Astrocyte of the cerebellum (primary cell): ENCODE data around the gene CCDC171.

Experiments
- DNase-seq: peaks from one replicate; pipeline ENCODE4 v3.0.0-alpha.2; 2011; ENCODE audit warnings: low read depth
- H3K4me3 ChIP-seq: 2 replicates; pipeline ENCODE4 v1.5.1; 2011; ENCODE audit warnings: mild to moderate bottlenecking, low read depth, low read length, moderate library complexity
- in situ Hi-C: cut with HindIII; loops from 2 replicates; pipeline ENCODE4 v1.10.0; 2017; ENCODE audit warnings: low sequenced_read_pairs
- TF ChIP-seq, protein P1 (sequence below): IDR thresholded peaks from 2 replicates; pipeline ENCODE4 v1.5.1; 2012; ENCODE audit warnings: low read length, low read depth, moderate library complexity, mild to moderate bottlenecking; ENCODE audit errors: missing control alignments

The CCDC171 gene

DNA sequence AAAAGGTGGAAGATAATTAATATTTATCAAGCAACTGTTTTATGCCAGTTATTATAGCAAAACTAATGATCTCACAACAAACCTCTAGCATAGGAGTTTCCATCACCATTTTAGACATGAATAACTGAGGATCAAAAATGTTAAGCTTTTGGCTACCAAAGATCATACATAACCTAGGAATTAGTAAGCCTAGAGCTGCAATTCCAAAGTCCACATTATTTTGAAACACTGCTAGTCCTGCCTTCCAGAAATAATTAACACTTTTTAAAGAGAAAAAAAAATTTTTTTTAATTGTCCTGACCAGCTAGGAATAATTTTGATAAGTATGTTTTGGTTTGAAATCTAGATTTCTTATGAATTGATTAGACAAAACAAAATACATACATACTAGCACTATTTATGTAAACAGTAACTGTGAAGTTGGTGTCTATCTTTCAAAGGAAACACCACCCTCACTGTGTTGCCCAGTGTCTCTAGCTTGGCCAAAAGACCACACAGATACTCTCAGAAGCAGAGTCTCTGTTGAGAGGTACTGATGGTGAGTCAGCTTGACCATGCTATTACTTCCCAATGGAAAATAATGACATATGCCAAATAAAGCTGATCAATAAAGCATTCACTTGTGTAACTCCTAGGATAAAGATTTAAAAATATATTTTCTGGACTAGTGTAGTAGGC, 422.4 kb downstream of the CCDC171 start:
- TF ChIP-seq, protein P1, sequence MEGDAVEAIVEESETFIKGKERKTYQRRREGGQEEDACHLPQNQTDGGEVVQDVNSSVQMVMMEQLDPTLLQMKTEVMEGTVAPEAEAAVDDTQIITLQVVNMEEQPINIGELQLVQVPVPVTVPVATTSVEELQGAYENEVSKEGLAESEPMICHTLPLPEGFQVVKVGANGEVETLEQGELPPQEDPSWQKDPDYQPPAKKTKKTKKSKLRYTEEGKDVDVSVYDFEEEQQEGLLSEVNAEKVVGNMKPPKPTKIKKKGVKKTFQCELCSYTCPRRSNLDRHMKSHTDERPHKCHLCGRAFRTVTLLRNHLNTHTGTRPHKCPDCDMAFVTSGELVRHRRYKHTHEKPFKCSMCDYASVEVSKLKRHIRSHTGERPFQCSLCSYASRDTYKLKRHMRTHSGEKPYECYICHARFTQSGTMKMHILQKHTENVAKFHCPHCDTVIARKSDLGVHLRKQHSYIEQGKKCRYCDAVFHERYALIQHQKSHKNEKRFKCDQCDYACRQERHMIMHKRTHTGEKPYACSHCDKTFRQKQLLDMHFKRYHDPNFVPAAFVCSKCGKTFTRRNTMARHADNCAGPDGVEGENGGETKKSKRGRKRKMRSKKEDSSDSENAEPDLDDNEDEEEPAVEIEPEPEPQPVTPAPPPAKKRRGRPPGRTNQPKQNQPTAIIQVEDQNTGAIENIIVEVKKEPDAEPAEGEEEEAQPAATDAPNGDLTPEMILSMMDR = no peak
- DNase-seq = no peak
- H3K4me3 ChIP-seq = no peak overlapping the region
- in situ Hi-C loops = no loop called here

DNA sequence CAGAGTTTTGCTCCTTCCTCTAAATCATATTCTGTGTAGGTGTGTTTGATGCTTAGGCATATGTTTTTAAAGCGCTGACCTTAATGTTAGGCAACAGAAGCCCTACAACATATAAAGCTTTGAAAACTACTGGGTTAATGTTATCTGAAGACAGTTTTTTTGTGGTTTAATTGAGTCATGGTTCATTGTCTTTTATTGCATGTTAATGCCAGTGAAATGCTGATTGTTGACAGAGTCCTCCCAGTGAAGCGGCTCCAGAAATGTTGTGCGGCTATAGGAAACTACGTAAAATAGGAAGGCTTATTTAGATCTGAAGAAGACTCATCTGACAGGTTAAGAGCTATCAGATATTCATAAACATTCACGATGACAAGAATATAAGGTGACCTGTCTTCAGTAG, 424.6 kb downstream of the CCDC171 start:
- in situ Hi-C loops = no loop called here
- no peak overlapping the region for H3K4me3 ChIP-seq
- TF ChIP-seq, protein P1 = no peak
- no peak for DNase-seq

DNA sequence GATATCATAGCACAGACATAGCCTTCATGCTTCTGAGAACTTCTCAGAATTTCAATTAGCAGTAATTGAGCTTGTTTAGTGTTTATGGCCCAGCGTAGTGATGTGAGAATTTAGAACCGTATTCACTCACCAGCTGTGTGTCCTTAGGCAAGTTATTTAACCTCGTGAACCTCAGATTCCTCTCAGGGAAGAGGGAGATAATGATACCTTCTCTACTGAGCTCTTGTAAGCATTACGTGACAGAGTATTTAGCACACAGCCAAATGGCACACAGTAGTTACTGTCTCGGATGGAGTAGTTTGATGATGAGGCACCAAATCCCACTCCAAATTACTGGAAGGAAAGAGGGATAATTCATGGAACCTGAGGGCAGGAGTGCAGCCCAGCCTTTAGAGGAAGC, 429.3 kb downstream of the CCDC171 start:
- DNase-seq = no peak
- in situ Hi-C loops = no loop called here
- no peak overlapping the region for H3K4me3 ChIP-seq
- TF ChIP-seq, protein P1 = no peak

DNA sequence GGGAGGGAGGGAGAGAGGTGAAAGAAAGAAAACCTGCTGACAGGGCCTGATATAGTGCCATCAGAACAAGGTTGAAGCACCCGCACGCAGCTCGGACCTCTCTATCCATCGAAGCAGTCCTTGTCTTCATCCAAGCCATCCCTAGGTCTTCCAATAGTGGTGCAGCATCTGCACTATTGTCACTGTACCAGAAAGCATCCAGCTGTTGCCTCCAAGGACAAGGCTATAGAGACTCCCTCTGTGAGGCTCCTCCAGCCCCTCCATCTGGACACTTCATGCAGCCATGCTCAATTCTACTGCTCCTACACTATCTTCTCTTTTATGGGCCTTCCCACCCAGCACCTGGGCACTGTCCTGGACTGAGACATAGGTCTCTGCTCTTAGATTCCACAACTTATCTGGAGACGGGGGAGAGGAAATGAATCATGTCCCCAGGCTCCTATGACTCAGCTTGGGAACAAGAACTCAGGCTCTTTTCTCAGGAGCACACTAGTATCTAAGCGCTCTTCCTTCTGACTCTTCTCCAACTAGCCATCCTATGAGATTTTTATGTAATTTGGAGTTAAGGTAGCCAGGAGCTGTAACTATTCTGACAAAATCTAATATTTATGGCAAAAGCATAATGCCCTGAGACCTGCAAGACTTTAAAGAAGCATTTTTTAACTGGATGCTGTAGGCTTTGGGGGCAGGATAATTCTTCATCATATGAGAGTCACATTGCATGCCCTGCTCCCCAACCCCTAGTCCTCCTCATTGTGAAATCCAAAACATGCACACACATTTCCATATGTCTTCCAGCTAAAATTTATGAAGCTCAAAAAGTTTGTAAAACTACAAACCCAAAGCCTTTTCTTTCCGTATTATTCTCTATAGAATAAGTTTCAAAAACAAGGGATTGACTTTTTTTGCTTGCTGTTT, 446.8 kb downstream of the CCDC171 start:
- peak; percentile 61 for DNase-seq
- in situ Hi-C loops = no loop called here
- TF ChIP-seq, protein P1 = no peak
- no peak overlapping the region for H3K4me3 ChIP-seq

DNA sequence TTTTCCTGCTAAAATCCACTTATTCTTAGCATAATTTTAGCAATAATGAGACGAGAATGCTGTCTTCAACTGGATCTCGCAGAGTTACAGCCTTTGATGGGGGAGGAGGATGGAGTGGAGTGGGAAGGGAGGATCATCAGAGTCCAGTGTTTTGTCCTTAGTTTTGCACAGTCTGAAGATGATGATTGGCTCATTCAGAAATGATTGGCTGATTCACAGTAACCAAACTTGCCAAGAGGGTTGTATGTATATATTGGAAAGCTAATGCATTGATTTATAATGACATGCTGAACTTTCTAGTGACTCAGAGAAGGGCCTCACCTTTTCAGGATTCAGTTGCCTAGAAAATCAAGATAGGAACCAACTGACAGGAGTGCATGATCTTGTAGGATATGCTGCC, 448.0 kb downstream of the CCDC171 start:
- TF ChIP-seq, protein P1 = no peak
- DNase-seq = no peak
- no peak overlapping the region for H3K4me3 ChIP-seq
- in situ Hi-C loops = no loop called here

DNA sequence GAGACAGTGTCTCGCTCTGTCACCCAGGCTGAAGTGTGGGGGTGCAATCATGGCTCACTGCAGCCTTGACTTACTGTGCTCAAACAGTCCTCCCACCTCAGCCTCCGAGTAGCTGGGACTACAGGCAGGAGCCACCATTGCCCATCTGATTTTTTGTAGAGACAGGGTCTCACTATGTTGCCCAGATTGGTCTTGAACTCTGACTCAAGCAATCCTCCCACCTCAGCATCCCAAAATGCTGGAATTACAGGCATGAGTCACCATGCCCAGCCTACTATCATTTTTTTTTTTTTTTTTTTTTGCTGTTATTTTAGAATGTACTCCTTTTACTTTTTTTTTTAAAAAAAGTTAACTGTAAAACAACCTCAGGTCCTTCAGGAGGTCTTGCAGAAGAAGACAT, 449.0 kb downstream of the CCDC171 start:
- no peak overlapping the region for H3K4me3 ChIP-seq
- in situ Hi-C loops = no loop called here
- TF ChIP-seq, protein P1 = no peak
- DNase-seq = no peak
